HepG2 (cell line): ENCODE data around the gene NRG4. TPM values are rescaled to one million over a fixed set of nuclear protein-coding genes. Genes with fewer than 3 reads are reported as not detected.

ENCODE experiments used
- ATAC-seq: fragments of 200-7000 bp; cut with Tn5 transposase; 3 replicates; pipeline ENCODE4 v1.9.1; 2020; ENCODE audit warnings: mild to moderate bottlenecking, moderate library complexity
- BruUV-seq: library from RNA; stranded (reverse); fragments of 400-500 nt; replicated peaks from 2 replicates; lab custom pipeline; 2021; lab: Mats Ljungman, UMichigan
- CTCF ChIA-PET: fragments of 300-600 bp; formaldehyde crosslinking; extraction: SDS; loops from one replicate; lab custom pipeline; 2021; ENCODE audit warnings: low total read pairs, inconsistent platforms, low intra/inter-chr PET ratio; lab: Yijun Ruan, JAX
- POLR2A ChIA-PET: fragments of 350-600 bp; sonication (Branson Sonifier 250); formaldehyde crosslinking; loops from one replicate; lab custom pipeline; 2020; ENCODE audit warnings: antibody characterized with exemption, inconsistent platforms; lab: Yijun Ruan, JAX
- DNase-seq: peaks from one replicate; pipeline ENCODE4 v3.0.0-alpha.2; 2015; ENCODE audit warnings: low spot score
- FAIRE-seq: peaks from 3 replicates; lab custom pipeline; 2011; peaks lifted over from hg19 to GRCh38; lab: Jason Lieb, UNC
- H2AFZ ChIP-seq: one replicate; pipeline ENCODE4 v1.6.1; 2011; ENCODE audit warnings: low read length, inconsistent platforms
- H3K27ac ChIP-seq: fragments of 300-600 bp; 3 replicates; pipeline ENCODE4 v1.8.0; 2011; ENCODE audit warnings: mixed run types, mild to moderate bottlenecking, mixed read lengths, low read length, inconsistent platforms; ENCODE audit not compliant: insufficient read depth; ENCODE audit errors: extremely low read length
- H3K27me3 ChIP-seq, 2 experiments: fragments of 200-600 bp in 1 of 2; 2 replicates in 1 of 2; 3 replicates in 1 of 2; pipeline versions ENCODE4 v1.6.0 to v1.8.0; 2011; ENCODE audit warnings: low read length in 2 of 2, mild to moderate bottlenecking in 2 of 2, moderate library complexity in 2 of 2, inconsistent platforms in 1 of 2; ENCODE audit not compliant: insufficient read depth in 2 of 2, control insufficient read depth in 1 of 2
- H3K36me3 ChIP-seq, 2 experiments: fragments of 200-600 bp in 1 of 2; replicated peaks in 1 of 2; 2 replicates in 1 of 2; 3 replicates in 1 of 2; pipeline versions ENCODE4 v1.5.1 to v1.8.0; 2011; ENCODE audit warnings: low read length in 2 of 2, inconsistent platforms in 1 of 2; ENCODE audit not compliant: insufficient read depth in 2 of 2, control insufficient read depth in 1 of 2
- H3K4me1 ChIP-seq: 2 replicates; pipeline ENCODE4 v1.5.1; 2012; ENCODE audit warnings: low read length, inconsistent platforms; ENCODE audit not compliant: insufficient read depth
- H3K4me2 ChIP-seq: 2 replicates; pipeline ENCODE4 v1.6.0; 2011; ENCODE audit warnings: low read depth, low read length, inconsistent platforms
- H3K4me3 ChIP-seq, 3 experiments: fragments of 200-600 bp in 1 of 3; sonication (generic), shearing (Covaris generic) in 1 of 3; replicated peaks in 1 of 3; 2 replicates each; pipeline ENCODE4 v1.5.1; 2011 to 2016; ENCODE audit warnings: low read length in 3 of 3, inconsistent platforms in 2 of 3, low read depth in 2 of 3, mild to moderate bottlenecking in 2 of 3, control low read depth in 1 of 3, mixed read lengths in 1 of 3; ENCODE audit not compliant: insufficient read depth in 1 of 3
- H3K79me2 ChIP-seq: one replicate; pipeline ENCODE4 v1.6.1; 2011; ENCODE audit warnings: low read length, inconsistent platforms; ENCODE audit not compliant: insufficient read depth
- H3K9ac ChIP-seq: 2 replicates; pipeline ENCODE4 v1.6.0; 2011; ENCODE audit warnings: mild to moderate bottlenecking, low read depth, low read length, inconsistent platforms; ENCODE audit not compliant: insufficient read depth
- H3K9me3 ChIP-seq: 2 replicates; pipeline ENCODE4 v1.5.1; 2012; ENCODE audit warnings: mild to moderate bottlenecking, low read length
- H4K20me1 ChIP-seq: 2 replicates; pipeline ENCODE4 v1.6.0; 2011; ENCODE audit warnings: inconsistent platforms, mild to moderate bottlenecking, low read length, moderate library complexity; ENCODE audit not compliant: insufficient read depth
- E2F1 ChIP-seq: sonication (generic); formaldehyde crosslinking; IDR thresholded peaks from 2 replicates; pipeline ENCODE4 v1.5.0; 2020; ENCODE audit warnings: missing genetic modification reagents
- PAF1 ChIP-seq: IDR thresholded peaks from 2 replicates; pipeline ENCODE4 v1.6.1; 2016; ENCODE audit warnings: missing genetic modification reagents, missing compliant biosample characterization
- POLR2G ChIP-seq: fragments of 200-400 bp; formaldehyde crosslinking; IDR thresholded peaks from 2 replicates; pipeline ENCODE4 v1.6.1; 2018; ENCODE audit warnings: mild to moderate bottlenecking, low read depth, low read length, moderate library complexity
- ZNF382 ChIP-seq: sonication (generic); formaldehyde crosslinking; IDR thresholded peaks from 2 replicates; pipeline ENCODE4 v1.5.0; 2020; ENCODE audit warnings: missing genetic modification reagents, mild to moderate bottlenecking, borderline replicate concordance
- WGBS: methylation state at CpG from one replicate; pipeline ENCODE4 v1.1.6; 2017; ENCODE audit warnings: low lambda C conversion rate; 5-methylcytosine and 5-hydroxymethylcytosine counted together
- in situ Hi-C: cut with HindIII; loops from 2 replicates; pipeline ENCODE4 v1.10.0; 2017; ENCODE audit warnings: low pct_unique_long_range_greater_than_20kb; ENCODE audit not compliant: extremely low pct_ligation_motif_present
- intact Hi-C: fragments of 100-400 bp; cut with micrococcal nuclease; formaldehyde crosslinking; loops from one replicate; pipeline ENCODE4 v1.10.0; 2022; ENCODE audit not compliant: unreplicated experiment
- polyA plus RNA-seq, 8 experiments: library from polyadenylated mRNA; depleted of rRNA in 3 of 8; stranded (reverse) in 7 of 8; unstranded in 1 of 8; fragments of >200 nt; fragmentation: Illumina TruSeq in 4 of 8; extraction: Trizol in 4 of 8; gene quantifications; 2 replicates each; pipeline versions ENCODE4 v1.2.1 to v1.2.3, GENCODE V29; 2011 to 2016; ENCODE audit warnings: low read depth in 4 of 8, missing spikeins in 1 of 8, mixed read lengths in 1 of 8; ENCODE audit not compliant: insufficient read depth in 1 of 8
- total RNA-seq, 5 experiments: library from RNA; depleted of rRNA; stranded (reverse); fragments of >200 nt; fragmentation: Illumina TruSeq; extraction: Trizol; gene quantifications; 2 replicates each; pipeline ENCODE4 v1.2.3, GENCODE V29; 2016; ENCODE audit warnings: low read depth in 1 of 5

The NRG4 gene
- total and polyA plus RNA-seq, 2 of the 13 experiments (the other 11 are each of a cell fraction or from before 2014, with no cell fraction given), result 0.01 TPM; not detected in 1

DNA sequence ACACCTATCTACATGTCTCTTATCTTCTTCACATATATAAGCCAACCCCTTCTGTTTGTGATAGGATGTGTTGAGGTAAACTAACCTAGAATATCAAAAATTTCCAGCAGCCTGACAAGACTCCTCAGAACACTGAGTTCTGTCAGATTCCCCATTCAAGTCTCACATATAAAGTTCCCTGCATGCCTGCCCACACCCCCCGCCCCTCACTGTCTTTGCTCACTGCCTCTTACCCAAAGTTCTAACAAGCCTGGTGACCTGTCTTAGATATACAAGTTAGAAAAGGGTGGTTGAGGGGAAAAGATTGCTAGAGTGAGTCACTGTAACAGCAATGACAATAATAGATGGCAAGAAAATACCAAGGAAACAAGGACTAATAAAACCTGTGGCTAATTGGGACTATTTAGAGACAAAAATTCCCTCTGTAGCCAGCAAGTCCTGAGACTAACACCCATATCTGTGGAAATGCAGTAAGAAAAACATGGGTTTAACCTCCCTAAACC lies 68.5 kb downstream of the NRG4 start:
- H4K20me1 ChIP-seq, result no peaks in the 10 kb centered on the region
- FAIRE-seq (no peak), DNase-seq (no peak)
- no peaks in the 10 kb centered on the region for H3K79me2 ChIP-seq
- H2AFZ ChIP-seq, result no peak overlapping the region
- BruUV-seq, result no TSS peak
- no peaks in the 10 kb centered on the region for H3K27me3 ChIP-seq
- H3K9ac ChIP-seq, result no peak overlapping the region
- intact Hi-C loops, result no loop called here
- H3K4me1 ChIP-seq, result no peaks in the 10 kb centered on the region; the same call in 1 of the 2 replicates
- TF ChIP-seq POLR2G (0 out of 2 replicates have a peak, but pooled peaks have one; percentile 47), ZNF382 (CRISPR knock-in tag) (no peak)
- TF ChIP-seq, all 625 proteins: peak for 1
- ATAC-seq, result peak; percentile 40
- no peak overlapping the region for H3K4me2 ChIP-seq
- POLR2A ChIA-PET, result no interaction called here
- in situ Hi-C loops, result no loop called here
- no peaks in the 10 kb centered on the region for H3K36me3 ChIP-seq
- CTCF ChIA-PET, result no interaction called here
- H3K27ac ChIP-seq, result no peak overlapping the region
- H3K9me3 ChIP-seq, result no peaks in the 10 kb centered on the region
- 65% methylated on average over 1 of the region's 1 CpG for WGBS
- H3K4me3 ChIP-seq, result no peak overlapping the region

GRCh38 chr15:75943246-75943645 lies 69.0 kb downstream of the NRG4 start:
- H3K36me3 ChIP-seq, result no peaks in the 10 kb centered on the region
- no TSS peak for BruUV-seq
- TF ChIP-seq E2F1 (CRISPR knock-in tag) (no peak), PAF1 (CRISPR knock-in tag) (0 out of 2 replicates have a peak, but pooled peaks have one; percentile 65)
- H3K27ac ChIP-seq, result no peak overlapping the region
- DNase-seq, result no peak
- H3K4me2 ChIP-seq, result no peak overlapping the region
- in situ Hi-C loops (no loop called here), intact Hi-C loops (no loop called here)
- FAIRE-seq, result no peak
- H3K27me3 ChIP-seq, result no peaks in the 10 kb centered on the region
- H3K4me3 ChIP-seq, result no peak overlapping the region
- ChIA-PET POLR2A (no interaction called here), CTCF (no interaction called here)
- ATAC-seq, result peak; percentile 22; the same call in 1 of the 3 replicates
- H3K9ac ChIP-seq, result no peak overlapping the region
- H3K79me2 ChIP-seq, result no peaks in the 10 kb centered on the region
- no peak overlapping the region for H2AFZ ChIP-seq
- no peaks in the 10 kb centered on the region for H4K20me1 ChIP-seq
- WGBS, result 82% methylated on average over 5 of the region's 5 CpGs
- H3K4me1 ChIP-seq, result no peaks in the 10 kb centered on the region; the same call in 1 of the 2 replicates
- no peaks in the 10 kb centered on the region for H3K9me3 ChIP-seq
